Stimulated activated CD4-positive, alpha-beta T cell treated with anti-CD3 and anti-CD28 coated beads, Interleukin-15, amount 100 ng/mL, for 1 hour (primary cell): ENCODE data around the gene CROCC2.

Experiments
- DNase-seq, 2 donors: peaks; one replicate each; pipeline ENCODE4 v3.0.0-alpha.2; 2020; ENCODE audit warnings: low read depth in 1 of 2, low spot score in 1 of 2

Gene CROCC2

GRCh38 chr2:240875228-240876034 lies 30.7 kb upstream of the CROCC2 start:
- no peak for DNase-seq

- no peak for DNase-seq
Measured at GRCh38 chr2:240876035-240876474, 30.1 kb upstream of the CROCC2 start.

- DNase-seq = no peak
Measured at GRCh38 chr2:240876475-240877251, 29.5 kb upstream of the CROCC2 start.

- DNase-seq = no peak
Measured at GRCh38 chr2:240877460-240878340, 28.4 kb upstream of the CROCC2 start.

GRCh38 chr2:240878341-240878936 lies 27.7 kb upstream of the CROCC2 start:
- no peak for DNase-seq

GRCh38 chr2:240879105-240879504 lies 27.0 kb upstream of the CROCC2 start:
- DNase-seq = no peak

- DNase-seq = no peak
Measured at GRCh38 chr2:240881913-240882312, 24.2 kb upstream of the CROCC2 start.

- DNase-seq = no peak
Measured at GRCh38 chr2:240884221-240884620, 21.9 kb upstream of the CROCC2 start.

- DNase-seq = no peak
Measured at GRCh38 chr2:240884745-240885144, 21.4 kb upstream of the CROCC2 start.

GRCh38 chr2:240885566-240885965 lies 20.6 kb upstream of the CROCC2 start:
- DNase-seq = no peak

- no peak for DNase-seq
Measured at GRCh38 chr2:240886023-240886565, 20.0 kb upstream of the CROCC2 start.

GRCh38 chr2:240886678-240887609 lies 19.2 kb upstream of the CROCC2 start:
- no peak for DNase-seq

- DNase-seq = no peak
Measured at GRCh38 chr2:240887631-240888030, 18.5 kb upstream of the CROCC2 start.

GRCh38 chr2:240888130-240888889 lies 17.8 kb upstream of the CROCC2 start:
- DNase-seq = no peak

GRCh38 chr2:240888890-240889573 lies 17.1 kb upstream of the CROCC2 start:
- DNase-seq = no peak

GRCh38 chr2:240889601-240890560 lies 16.3 kb upstream of the CROCC2 start:
- no peak for DNase-seq

- no peak for DNase-seq
Measured at GRCh38 chr2:240890691-240891090, 15.4 kb upstream of the CROCC2 start.
